ENCODE data around the gene PIEZO2.

DNA sequence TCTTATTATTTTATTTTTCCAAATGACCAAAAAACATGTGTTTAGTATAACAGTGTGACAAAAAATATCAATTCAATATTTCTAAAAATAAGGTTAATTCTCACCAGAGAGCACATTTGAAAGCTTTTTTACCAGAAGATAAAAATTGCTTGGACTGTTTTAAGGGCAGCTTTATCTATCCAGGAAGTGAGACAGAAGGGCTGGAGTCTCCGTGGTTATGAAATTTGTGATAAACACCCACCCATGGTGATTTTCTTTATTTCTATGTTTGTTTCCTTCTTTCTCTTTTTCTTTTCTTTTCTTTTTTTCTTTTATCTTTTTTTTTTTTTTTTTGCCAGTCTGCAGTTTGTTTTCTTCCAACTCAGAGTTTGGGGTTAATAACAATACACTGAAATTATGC is 298.5 kb downstream of the PIEZO2 start:
- TF ChIP-seq CTCF (IDR thresholded peaks at IDR 0.05 in 4 of 5, conservative IDR thresholded peaks at IDR 0.05 in 1 of 5) (no peak), POLR2A (IDR thresholded peaks at IDR 0.05) (no peak)
